Measurements from ENCODE around the gene GPC1.

GRCh38 chr2:240412211-240412861 lies 23.1 kb upstream of the GPC1 start:
- TF ChIP-seq, protein P1, sequence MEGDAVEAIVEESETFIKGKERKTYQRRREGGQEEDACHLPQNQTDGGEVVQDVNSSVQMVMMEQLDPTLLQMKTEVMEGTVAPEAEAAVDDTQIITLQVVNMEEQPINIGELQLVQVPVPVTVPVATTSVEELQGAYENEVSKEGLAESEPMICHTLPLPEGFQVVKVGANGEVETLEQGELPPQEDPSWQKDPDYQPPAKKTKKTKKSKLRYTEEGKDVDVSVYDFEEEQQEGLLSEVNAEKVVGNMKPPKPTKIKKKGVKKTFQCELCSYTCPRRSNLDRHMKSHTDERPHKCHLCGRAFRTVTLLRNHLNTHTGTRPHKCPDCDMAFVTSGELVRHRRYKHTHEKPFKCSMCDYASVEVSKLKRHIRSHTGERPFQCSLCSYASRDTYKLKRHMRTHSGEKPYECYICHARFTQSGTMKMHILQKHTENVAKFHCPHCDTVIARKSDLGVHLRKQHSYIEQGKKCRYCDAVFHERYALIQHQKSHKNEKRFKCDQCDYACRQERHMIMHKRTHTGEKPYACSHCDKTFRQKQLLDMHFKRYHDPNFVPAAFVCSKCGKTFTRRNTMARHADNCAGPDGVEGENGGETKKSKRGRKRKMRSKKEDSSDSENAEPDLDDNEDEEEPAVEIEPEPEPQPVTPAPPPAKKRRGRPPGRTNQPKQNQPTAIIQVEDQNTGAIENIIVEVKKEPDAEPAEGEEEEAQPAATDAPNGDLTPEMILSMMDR (IDR thresholded peaks at IDR 0.05; ENCODE audit: low read length) = no peak
- no peak for TF ChIP-seq EZH2 (IDR thresholded peaks at IDR 0.05; ENCODE audit: borderline replicate concordance, low read length)
